Mesenteric fat pad (tissue), 1 donor: ENCODE measurements around the gene TIMM44. TPM values are rescaled to one million over a fixed set of nuclear protein-coding genes. Genes with fewer than 3 reads are reported as not detected.
"Not testable (repeated sequence)": the region's sequence is repeated elsewhere in the genome, so short reads cannot be mapped to it uniquely, and the experiment has no call there.

Experiments used
- DNase-seq: peaks from one replicate; pipeline ENCODE4 v3.0.0-alpha.2; 2020; ENCODE audit warnings: low spot score
- total RNA-seq: library from RNA; stranded (reverse); fragmentation: NEBNext Ultra II Directional; extraction: Animal tissue kit (Norgen Biotek cat#: 25700); gene quantifications from one replicate; pipeline ENCODE4 v1.2.1, GENCODE V29; 2021
- donor health status: DM: yes; HTN: yes; CAD: no.

The TIMM44 gene
- total RNA-seq, 1 donor from 2014 or later = 48.9 TPM

GRCh38 chr19:7902796-7903243, 40.6 kb downstream of the TIMM44 start:
- DNase-seq = no peak

GRCh38 chr19:7901337-7901736, 42.1 kb downstream of the TIMM44 start:
- no peak for DNase-seq

- no peak for DNase-seq
These were observed 42.5 kb downstream of the TIMM44 start for GRCh38 chr19:7900931-7901330.

DNA sequence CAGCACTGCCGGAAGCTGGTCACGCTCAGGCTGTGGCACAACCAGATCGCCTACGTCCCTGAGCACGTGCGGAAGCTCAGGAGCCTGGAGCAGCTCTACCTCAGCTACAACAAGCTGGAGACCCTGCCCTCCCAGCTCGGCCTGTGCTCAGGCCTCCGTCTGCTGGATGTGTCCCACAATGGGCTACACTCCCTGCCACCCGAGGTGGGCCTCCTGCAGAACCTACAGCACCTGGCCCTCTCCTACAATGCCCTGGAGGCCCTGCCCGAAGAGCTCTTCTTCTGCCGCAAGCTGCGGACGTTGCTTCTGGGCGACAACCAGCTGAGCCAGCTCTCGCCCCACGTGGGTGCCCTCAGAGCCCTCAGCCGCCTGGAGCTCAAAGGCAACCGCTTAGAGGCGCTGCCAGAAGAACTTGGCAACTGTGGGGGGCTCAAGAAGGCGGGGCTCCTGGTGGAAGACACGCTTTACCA, 43.0 kb downstream of the TIMM44 start:
- no peak for DNase-seq

DNA sequence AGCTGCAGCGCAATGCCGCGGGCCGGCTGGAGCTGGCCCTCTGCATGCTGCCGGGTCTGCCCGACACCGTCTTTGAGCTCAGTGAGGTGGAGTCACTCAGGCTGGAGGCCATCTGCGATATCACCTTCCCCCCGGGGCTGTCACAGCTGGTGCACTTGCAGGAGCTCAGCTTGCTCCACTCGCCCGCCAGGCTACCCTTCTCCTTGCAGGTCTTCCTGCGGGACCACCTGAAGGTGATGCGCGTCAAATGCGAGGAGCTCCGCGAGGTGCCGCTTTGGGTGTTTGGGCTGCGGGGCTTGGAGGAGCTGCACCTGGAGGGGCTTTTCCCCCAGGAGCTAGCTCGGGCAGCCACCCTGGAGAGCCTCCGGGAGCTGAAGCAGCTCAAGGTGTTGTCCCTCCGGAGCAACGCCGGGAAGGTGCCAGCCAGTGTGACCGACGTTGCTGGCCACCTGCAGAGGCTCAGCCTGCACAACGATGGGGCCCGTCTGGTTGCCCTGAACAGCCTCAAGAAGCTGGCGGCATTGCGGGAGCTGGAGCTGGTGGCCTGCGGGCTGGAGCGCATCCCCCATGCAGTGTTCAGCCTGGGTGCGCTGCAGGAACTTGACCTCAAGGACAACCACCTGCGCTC, 43.6 kb downstream of the TIMM44 start:
- no peak for DNase-seq

DNA sequence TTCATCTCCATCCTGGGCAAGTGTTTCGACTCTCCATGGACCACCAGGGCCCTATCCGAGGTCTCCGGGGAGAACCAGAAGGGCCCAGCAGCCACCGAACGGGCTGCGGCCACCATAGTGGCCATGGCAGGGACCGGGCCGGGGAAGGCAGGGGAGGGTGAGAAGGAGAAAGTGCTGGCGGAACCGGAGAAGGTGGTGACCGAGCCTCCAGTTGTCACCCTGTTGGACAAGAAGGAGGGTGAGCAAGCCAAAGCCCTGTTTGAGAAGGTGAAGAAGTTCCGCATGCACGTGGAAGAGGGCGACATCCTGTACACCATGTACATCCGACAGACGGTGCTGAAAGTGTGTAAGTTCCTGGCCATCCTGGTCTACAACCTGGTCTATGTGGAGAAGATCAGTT, 44.5 kb downstream of the TIMM44 start:
- DNase-seq = no peak

DNA sequence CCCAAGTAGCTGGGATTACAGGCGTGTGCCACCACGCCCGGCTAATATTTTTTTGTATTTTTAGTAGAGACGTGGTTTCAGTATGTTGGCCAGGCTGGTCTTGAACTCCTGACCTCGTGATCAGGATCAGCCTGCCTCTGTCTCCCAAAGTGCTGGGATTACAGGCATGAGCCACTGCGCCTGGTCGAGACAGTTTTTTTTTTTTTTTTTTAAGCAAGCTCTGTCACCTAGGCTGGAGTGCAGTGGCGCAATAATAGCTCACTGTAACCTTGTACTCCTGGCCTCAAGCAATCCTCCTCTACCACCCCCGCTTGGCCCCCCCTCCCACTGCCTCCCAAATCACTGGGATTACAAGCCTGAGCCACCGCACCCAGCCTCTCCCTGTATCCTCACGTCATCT, 46.2 kb downstream of the TIMM44 start:
- no peak for DNase-seq

GRCh38 chr19:7895565-7895964, 47.9 kb downstream of the TIMM44 start:
- no peak for DNase-seq

DNA sequence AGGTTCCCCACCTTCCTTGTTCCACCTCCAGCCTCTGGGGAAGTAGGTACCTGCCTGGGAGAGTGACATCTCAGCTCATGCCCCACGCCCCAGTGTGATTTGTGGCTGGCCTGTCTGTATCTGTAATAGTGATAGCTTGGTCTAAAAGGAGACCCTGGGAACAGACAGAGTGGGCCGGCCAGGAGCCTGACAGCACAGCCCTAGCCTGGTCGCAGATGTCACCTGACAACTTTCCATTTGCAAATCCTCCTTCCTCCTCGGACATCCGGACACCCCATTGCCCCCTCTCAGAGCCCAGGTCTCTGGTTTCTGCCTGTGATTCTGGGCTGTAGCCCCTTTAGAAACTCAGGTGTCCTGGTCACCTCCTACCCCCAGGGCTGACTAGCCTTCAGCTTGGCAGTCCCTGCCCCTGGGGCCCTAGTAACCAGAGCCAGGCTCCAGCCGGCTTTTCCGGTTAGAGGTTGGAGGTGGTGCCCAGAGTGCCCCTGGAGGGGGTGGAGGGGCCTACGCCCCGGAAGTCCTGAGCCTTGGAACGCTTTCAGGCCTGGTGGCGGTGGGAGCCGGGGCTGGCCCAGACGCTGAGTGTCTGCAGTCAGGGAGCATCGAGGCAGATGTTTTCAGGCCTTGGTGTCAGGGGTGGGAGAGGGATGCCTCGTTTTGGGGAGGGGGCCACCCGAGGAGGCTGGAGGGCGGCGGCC, 48.7 kb downstream of the TIMM44 start:
- DNase-seq = no peak

DNA sequence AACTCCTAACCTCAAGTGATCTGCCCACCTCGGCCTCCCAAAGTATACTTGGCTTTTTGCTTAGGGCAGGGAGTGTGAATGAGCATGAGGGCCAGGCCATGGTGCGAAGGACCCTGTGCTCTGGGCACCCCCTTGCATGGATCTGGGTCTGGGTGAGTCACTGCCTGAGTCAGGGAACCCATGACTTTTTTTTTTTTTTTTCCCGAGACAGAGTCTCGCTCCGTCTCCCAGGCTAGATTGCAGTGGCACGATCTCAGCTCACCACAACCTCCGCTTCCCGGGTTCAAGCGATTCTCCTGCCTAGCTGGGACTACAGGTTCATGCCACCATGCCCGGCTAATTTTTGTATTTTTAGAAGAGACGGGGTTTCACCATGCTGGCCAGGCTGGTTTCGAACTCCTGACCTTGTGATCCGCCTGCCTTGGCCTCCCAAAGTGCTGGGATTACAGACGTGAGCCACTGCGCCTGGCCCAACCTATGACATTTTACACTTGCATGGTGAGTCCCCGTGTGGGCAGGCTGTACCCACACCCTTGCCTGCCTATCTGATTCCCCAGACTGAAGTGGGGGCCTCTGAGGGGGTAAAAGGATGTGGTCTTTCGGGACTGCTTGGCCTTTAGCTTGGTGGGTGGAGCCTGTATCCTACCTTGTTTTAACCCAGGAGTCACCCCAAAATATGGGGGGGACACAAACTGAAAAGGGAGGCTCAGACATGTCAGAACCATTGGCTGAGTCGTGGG, 49.9 kb downstream of the TIMM44 start:
- not testable (repeated sequence) for DNase-seq

DNA sequence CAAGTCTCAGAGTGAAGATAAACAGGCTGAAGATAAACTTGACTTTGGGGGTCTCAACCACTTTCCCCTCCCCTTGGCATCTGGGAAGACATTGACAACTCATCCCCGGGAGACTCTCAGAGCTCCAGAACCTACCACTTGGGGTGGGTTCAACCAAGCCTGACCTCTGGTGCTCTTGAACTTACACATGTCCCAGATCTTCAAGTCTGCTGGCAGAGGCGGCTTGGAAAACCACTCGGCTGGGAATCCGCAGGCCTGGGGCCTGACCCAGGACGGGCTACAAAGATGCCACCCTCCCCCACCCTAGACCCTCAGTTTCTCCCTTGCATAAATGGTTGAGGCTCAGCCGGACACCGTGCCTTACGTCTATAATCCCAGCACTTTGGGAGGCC, 54.6 kb downstream of the TIMM44 start:
- no peak for DNase-seq

- DNase-seq = no peak
These were observed 55.2 kb downstream of the TIMM44 start, which contains the start of gene LRRC8E for GRCh38 chr19:7888145-7888825. LRRC8E (plus strand) TSS chr19:7888510; CDS start chr19:7895604, 7,094 bp downstream.

DNA sequence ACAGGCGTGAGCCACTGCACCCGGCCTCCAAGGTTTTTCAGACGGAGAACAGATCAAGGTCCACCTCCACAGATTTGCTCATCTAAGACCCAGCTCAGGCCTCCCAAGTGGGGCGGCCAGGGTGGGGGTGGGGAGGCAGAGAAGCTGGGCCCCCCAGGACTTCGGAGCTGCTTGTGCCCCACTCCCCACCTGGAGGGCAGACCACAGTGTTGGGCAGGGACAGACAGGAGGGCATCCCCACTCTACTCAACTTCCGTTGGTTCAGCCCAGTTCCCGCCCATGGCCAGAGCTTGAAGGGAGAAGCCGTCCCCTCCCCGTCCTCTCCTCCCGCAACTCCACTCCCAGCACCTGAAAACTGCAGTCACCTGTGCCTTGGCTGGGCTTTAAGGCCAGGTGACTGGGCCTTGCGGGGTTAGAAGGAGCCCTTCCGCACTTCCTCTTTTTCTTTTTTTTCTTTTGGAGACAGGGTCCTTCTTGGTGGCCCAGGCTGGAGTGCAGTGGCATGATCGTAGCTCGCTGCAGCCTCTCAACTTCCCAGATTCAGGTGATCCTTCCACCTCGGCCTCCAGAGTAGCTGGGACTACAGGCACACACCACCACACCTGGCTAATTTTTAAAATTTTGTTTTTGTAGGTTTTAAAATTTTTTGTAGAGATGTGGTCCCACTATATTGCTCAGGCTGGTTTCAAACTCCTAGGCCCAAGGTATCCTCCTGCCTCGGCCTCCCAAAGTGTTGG, 55.9 kb downstream of the TIMM44 start:
- no peak for DNase-seq

- DNase-seq = no peak
These were observed 57.6 kb downstream of the TIMM44 start for GRCh38 chr19:7885818-7886217.

DNA sequence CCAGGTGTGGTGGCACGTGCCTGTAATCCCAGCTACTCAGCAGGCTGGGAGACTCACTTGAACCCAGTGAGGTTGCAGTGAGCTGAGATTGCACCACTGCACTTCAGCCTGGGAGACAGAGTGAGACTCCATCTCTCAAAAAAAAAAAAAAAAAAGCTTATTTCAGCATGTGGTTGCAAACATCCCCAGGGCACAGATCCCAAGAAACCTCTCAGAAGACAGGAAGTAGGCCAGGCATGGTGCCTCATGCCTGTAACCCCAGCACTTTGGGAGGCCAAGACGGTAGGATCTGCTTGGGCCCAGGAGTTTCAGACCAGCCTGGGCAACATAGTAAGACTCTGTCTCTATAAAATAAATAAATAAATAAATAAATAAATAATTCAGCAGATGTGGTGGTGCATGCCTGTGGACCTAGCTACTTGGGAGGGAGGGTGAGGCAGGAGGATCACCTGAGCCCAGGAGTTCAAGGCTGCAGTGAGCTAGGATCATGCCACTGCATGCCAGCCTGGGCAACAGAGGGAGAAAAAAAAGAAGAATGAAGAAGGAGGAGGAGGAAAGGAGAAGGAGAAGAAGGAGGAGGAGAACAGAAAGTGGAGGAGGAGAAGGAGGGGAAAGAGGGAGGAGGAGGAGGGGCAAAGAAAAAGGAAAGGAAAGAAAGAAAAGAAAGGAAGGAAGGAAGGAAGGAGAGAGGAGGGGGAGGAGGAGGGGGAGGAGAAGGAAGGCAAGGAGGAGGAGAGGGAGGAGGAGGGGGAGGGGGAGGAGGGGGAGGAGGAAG, 59.5 kb downstream of the TIMM44 start:
- DNase-seq = no peak

DNA sequence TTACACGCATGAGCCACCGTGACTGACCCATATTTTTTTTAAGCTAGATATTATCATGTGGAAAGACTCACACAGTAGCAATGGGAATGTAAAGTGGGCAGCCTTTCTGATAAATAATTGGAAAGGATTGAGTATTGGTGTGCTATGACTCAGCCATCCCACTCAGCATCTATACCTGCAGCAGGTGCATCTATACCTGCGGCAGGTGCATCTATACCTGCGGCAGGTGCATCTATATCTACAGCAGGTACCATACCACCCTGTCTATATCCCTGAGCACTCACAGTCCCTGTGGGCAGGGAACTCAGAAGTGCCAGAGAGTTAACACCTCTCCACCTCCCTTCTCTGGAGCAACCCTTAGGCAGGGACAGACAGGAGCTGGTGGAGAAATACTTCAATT, 60.4 kb downstream of the TIMM44 start:
- no peak for DNase-seq

DNA sequence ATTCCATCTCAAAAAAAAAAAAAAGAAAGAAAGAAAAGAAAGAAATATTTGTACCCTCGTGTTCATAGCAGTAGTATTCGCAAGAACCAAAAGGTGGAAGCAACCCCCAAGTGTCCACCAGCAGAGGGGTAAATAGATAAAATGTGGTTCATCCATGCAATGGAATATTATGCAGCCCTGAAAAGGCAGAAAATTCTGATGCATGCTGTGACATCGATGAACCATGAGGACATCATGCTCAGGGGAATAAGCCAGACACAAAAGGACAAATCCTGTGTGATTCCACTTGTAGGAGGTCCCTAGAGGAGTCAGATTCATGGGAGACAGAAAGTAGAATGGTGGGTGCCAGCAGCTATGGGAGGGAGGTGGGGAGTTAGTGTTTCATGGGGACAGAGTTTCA, 61.6 kb downstream of the TIMM44 start:
- no peak for DNase-seq

DNA sequence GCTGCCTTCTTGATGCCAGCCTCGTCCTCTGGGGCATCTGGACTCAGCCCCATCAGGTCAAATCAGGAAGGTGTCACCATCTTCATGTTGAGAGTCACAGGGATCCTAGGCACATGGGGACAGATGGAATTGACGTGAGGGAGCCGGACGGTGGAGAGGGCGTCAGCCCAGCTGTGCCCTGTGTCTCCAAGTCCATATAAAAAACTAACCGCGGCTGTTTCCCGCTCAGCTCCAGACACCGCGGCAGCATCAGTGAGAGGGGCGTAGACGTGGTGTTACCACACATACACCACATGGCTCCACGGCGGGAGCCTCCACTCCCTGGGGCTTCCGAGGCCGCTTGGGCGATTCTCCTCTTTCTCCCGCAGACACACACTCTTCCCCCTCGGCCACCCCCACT, 63.6 kb downstream of the TIMM44 start:
- DNase-seq = no peak

DNA sequence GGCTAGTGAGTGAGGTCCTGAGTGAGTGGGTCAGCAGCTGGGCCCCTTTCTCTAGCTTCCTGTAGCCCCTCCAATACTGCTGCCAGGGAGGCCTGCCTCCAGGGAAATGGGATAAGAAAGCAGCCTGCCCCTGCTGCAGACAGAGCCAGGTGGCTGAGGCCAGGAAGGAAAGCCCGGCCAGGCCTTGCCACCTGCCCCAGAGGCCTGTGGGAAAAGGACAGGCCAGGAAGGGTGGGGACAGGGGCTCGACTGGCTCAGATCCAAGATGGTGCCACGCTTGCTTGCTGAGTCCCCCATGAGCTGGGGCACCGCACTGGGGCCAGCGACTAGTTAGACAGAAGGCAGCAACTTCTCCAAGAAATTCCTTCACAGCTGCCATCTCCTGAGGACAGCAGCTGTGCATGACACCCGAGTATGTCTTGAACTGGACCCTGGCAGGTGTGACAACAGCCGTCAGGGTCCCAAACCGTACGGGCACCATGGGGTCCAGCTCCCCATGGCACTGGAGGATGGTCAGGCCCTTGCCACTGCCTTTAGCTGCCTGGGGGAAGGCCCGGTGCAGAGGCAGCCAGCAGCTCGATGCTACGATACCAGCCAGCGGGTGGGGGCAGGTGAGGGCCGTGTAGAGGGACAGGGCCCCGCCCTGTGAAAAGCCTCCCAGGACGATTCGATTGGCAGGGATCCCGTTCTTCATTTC, 64.2 kb downstream of the TIMM44 start:
- DNase-seq = no peak
